GM18498 (cell line): ENCODE measurements around the gene KPNA4.
"Not testable (repeated sequence)": the region's sequence is repeated elsewhere in the genome, so short reads cannot be mapped to it uniquely, and the experiment has no call there.

Experiments used
- ATAC-seq: cut with Tn5 transposase; IDR thresholded peaks from one replicate; pipeline ENCODE4 v1.9.1; 2021; ENCODE audit warnings: mild to moderate bottlenecking, moderate library complexity; ENCODE audit not compliant: unreplicated experiment

Gene KPNA4

GRCh38 chr3:160454995-160455394 lies 110.4 kb downstream of the KPNA4 start:
- no peak for ATAC-seq

GRCh38 chr3:160452251-160452650 lies 113.1 kb downstream of the KPNA4 start:
- not testable (repeated sequence) for ATAC-seq

- no peak for ATAC-seq
Measured at GRCh38 chr3:160451602-160452001, 113.8 kb downstream of the KPNA4 start.

- ATAC-seq: no peak
Measured at GRCh38 chr3:160450846-160451245, 114.5 kb downstream of the KPNA4 start.

GRCh38 chr3:160449636-160450598 lies 115.5 kb downstream of the KPNA4 start, which contains the start of gene TRIM59:
Gene TRIM59, minus strand, starts transcription at chr3:160449786. Its CDS starts 10,603 bp downstream, at chr3:160439183.
- peak; percentile 98 for ATAC-seq

- peak; percentile 48 for ATAC-seq
Measured at GRCh38 chr3:160448845-160449635, 116.3 kb downstream of the KPNA4 start.

- ATAC-seq: no peak
Measured at GRCh38 chr3:160447544-160447943, 117.8 kb downstream of the KPNA4 start.

- ATAC-seq: no peak
Measured at GRCh38 chr3:160446522-160447056, 118.8 kb downstream of the KPNA4 start.

- no peak for ATAC-seq
Measured at GRCh38 chr3:160445854-160446253, 119.5 kb downstream of the KPNA4 start.
